ENCODE results near the gene TM6SF1.
"Not testable (repeated sequence)": the region's sequence is repeated elsewhere in the genome, so short reads cannot be mapped to it uniquely, and the experiment has no call there.

The TM6SF1 gene

DNA sequence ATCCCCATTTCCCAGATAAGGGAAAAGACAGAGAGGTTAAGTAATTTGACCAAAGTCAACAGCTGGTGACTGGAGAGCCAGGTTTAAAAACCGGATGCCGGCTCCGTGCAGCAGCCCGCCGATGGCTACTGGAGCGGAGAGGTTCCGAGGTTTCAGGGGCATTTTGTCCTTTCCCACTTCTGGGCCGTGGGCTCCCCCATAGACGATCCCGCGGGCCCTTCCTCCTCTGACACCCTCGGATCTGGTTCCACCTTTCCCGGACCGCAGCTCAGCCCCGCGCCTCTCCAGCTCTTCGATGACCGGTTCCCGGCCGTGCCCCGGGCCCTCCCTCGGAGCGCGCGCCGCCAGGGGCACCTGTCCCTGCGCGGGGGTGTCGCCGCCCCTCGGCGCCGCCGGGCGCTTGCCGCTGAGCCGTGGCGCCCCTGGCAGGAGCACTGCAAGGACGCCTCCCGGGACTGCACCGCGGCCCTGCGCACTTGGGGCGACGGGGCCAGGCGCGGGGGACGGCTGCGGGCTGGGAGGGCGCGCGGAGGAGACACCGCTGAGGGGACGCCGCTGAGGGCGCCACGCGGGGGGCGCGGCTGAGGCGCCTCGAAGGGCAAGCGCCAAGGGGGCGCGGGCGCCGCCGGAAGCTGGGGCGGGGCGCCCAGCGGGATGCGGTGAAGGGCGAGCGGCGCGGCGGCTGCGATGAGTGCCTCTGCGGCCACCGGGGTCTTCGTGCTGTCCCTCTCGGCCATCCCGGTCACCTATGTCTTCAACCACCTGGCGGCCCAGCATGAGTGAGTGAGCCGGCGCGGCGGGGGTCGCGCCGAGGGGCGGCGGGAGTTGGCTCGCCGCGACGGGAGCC is at the start of gene TM6SF1:
TM6SF1 (plus strand) TSS at position 652 of the 847 bp plus-strand sequence; CDS start at position 688, 36 bp downstream.
- DNase-seq (ENCODE audit: low read depth in 1 of 2, low spot score in 1 of 2), result no peak

DNA sequence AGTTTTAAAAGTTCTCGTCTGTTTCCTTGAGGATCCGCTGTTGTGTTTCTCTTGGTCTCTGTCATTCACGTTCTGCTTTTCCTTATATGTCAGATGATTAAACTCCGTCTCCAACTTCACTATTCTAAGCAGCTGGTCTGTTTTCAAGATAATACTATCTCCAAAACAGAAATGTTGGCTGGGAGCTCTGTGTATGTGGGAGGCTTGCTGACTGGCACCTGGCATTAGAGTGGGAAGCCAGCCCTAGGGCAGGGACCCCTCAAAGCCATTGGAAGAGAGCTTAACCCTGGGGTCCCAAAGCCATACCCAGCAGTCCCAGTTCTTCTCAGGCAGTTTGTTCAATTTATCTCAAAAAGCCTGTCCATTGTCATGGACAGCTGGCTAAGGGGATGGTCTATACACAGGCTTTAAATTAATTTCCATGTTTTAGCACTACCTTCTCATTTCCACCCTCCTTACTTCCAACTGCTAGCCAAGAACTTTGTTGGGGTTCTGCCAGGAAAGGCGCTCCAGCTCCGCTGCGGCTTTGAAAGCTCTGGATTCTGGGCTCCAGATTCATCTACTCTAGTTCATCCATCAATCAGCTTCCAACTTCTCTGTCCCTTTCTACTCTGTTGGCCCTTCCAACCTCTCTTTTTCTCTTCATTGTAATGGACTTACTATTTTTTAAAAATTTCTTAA is 49.6 kb upstream of the TM6SF1 start:
- DNase-seq (ENCODE audit: low read depth in 1 of 2, low spot score in 1 of 2), result no peak

DNA sequence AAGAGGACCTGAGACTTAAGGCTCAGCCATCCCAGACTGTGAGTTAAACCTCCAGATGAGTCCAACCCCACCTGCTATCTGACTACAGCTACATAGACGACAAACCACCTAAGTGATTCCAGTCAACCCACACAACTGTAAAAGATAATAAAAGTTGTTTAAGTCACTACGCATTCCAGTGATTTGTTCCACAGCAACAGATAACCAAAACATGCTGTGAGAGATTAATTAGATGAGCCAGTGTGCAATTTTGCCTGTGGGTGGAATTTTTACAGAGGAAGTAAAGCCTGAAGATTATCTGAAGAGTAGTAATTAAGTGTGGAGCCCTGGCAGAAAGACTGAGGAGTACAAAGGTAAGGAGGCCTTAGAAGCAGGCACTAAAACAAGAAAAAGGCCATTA is 45.8 kb upstream of the TM6SF1 start:
- DNase-seq (ENCODE audit: low read depth in 1 of 2, low spot score in 1 of 2), result no peak

GRCh38 chr15:83062768-83063180 is 44.7 kb upstream of the TM6SF1 start:
- DNase-seq (ENCODE audit: low read depth in 1 of 2, low spot score in 1 of 2), result no peak

- DNase-seq (ENCODE audit: low read depth in 1 of 2, low spot score in 1 of 2), result no peak
Measured at GRCh38 chr15:83063551-83063950, 43.9 kb upstream of the TM6SF1 start.

- DNase-seq (ENCODE audit: low read depth in 1 of 2, low spot score in 1 of 2), result no peak
Measured at GRCh38 chr15:83064859-83065258, 42.6 kb upstream of the TM6SF1 start.

DNA sequence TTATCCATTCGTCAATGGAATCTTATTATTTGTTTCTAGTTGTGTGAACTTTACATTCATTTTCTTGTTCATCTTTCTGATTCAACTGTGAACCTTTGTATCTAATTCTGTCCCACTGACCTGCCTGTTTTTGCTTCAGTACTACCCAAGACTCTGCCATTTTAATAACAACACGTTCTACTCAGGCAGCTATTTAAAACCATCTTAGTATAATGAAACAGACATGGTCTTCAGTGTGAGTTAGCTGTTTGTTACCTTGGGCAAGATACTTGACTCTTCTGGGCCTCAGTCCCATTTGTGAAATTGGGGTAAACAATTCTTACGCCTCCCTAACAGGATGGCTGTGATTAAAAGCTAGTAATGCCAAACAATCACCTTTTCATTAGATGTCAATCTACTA is 42.0 kb upstream of the TM6SF1 start:
- no peak for DNase-seq (ENCODE audit: low read depth in 1 of 2, low spot score in 1 of 2)

DNA sequence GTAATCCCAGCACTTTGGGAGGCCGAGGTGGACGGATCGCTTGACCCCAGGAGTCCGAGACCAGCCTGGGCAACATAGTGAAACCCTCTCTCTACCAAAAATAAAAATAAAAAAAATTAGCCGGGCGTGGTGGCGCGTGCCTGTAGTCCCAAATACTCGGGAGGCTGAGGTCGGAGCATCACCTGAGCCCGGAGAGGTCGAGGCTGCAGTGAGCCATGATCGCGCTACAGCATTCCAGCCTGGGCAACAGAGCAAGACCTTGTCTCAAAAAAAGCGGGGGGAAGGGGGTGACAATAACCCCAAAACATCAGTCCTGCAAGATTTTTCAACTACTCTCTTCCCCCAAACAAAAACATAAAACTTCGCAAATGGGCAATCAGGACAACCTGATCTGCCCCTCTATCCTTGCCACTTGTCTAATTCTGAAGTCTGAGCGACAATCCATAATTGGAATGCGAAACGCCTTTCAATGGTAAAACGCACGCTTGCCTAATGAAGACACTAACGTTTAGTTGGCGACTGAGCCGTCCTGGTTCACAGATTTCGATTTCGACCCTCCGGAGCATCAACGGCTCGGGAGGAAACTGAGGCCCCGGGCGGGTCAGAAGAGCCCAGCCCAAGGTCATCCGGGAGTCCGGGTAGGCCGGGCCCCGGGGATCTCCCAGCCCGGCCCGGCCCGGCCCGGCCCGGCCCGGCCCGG is 41.3 kb upstream of the TM6SF1 start:
- DNase-seq (ENCODE audit: low read depth in 1 of 2, low spot score in 1 of 2), result no peak

GRCh38 chr15:83066734-83067637 is 40.5 kb upstream of the TM6SF1 start, which contains the start of gene BTBD1:
BTBD1 (minus strand) TSS chr15:83067252; CDS start chr15:83067151, 101 bp downstream.
- DNase-seq (ENCODE audit: low read depth in 1 of 2, low spot score in 1 of 2), result peak; percentile 71 to 83

DNA sequence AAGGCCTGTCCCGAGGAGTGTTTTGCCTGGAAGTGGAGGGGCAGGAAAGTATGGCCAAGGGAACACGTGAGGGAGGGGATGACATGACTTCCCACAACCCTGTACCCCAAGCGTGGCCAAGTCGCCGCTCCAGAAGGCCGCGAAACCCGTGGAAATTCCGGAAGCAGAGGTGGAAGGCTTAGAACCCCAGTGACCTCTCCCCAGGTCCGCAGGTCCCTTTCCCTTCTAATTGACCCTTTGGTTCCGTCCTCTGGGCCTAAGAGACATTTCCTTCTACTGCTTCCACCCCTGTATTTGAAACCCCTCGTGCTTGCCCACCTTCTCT is 39.8 kb upstream of the TM6SF1 start:
- no peak for DNase-seq (ENCODE audit: low read depth in 1 of 2, low spot score in 1 of 2)

- DNase-seq (ENCODE audit: low read depth in 1 of 2, low spot score in 1 of 2), result no peak
Measured at GRCh38 chr15:83068054-83068453, 39.4 kb upstream of the TM6SF1 start.

- DNase-seq (ENCODE audit: low read depth in 1 of 2, low spot score in 1 of 2), result not testable (repeated sequence)
Measured at GRCh38 chr15:83069211-83069642, 38.2 kb upstream of the TM6SF1 start.

DNA sequence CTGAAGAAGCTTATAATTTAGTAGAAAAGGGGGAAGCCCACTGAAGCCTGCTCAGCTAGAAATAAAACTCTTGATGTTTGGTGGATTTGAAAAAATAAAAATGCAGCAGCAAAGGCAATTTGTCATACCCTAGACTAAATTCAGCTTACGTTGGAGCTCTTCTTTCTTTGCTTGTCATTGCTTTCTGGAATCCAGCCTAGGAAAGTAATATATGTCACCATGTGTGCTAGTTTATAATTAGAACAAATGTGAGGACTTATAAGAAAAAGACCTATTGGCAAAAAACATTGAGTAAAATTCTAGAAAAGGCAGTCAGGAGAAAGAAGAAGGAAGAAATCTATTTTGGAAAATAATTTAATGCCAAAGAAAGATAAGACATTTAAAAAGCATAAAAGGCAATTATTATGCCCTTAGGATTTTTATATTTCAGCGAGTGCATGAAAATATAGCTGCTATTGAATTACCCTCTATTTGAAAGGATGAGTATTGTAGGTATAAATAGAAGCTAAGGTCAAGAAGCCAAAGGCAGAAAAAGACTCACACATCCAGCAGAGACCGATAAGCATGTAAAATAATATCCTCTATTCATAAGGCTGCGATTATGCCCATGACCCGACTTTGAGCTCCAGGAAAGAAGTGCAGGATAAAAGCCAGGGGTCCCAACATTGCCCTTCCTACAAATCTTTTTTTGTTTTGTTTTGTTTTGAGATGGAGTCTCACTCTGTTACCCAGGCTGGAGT is 29.8 kb upstream of the TM6SF1 start:
- DNase-seq (ENCODE audit: low read depth in 1 of 2, low spot score in 1 of 2), result no peak

- no peak for DNase-seq (ENCODE audit: low read depth in 1 of 2, low spot score in 1 of 2)
Measured at GRCh38 chr15:83078712-83079111, 28.7 kb upstream of the TM6SF1 start.

DNA sequence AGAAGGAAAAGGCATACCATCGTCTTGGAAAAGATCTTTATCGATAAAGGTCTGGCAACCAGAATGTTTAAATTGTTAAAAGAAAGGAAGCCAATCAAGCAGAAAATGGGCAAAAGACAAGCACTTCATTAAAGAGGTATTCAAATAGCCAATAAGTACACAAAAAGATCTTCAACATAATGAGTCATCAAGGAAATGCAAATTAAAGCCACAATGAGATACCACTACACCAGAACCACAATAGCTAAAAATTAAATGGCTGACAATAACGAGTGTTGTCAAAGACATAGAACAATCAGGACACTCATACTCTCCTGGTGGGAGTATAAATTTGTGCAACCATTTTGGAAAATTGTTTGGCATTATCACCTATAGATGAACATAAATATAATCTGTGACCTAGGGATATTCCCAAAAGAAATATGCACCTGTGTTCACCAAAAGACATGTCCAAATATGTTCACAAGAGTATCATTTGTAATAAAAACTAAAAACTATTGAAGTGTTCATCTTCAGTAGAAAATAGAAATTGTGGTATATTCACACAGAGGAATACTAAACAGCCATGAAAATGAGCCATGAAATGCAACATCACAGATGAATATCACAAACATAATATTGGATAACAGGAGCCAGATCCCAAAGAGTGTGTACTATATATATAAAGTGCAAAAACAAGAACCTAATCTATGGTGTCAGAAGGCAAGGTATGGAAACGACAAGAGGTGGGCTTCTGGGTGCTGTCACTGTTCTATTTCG is 26.0 kb upstream of the TM6SF1 start:
- DNase-seq (ENCODE audit: low read depth in 1 of 2, low spot score in 1 of 2), result no peak

- no peak for DNase-seq (ENCODE audit: low read depth in 1 of 2, low spot score in 1 of 2)
Measured at GRCh38 chr15:83082730-83083386, 24.6 kb upstream of the TM6SF1 start.

DNA sequence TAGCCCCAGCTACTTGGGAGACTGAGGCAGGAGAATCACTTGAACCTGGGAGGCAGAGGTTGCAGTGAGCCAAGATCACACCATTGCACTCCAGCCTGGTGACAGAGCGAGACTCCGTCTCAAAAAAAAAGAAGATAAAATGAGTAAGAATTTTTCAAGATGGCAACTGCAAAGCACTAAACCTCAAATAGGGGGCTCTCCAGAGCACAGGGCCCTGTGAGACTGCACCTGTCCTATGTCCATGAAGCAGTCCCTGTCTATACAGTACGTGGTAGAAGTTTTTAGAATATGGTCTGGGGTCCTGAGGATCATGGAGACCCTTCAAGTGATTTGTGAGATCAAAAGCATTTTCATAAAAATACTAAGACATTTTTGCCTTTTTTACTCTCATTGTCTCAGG is 22.0 kb upstream of the TM6SF1 start:
- not testable (repeated sequence) for DNase-seq (ENCODE audit: low read depth in 1 of 2, low spot score in 1 of 2)

DNA sequence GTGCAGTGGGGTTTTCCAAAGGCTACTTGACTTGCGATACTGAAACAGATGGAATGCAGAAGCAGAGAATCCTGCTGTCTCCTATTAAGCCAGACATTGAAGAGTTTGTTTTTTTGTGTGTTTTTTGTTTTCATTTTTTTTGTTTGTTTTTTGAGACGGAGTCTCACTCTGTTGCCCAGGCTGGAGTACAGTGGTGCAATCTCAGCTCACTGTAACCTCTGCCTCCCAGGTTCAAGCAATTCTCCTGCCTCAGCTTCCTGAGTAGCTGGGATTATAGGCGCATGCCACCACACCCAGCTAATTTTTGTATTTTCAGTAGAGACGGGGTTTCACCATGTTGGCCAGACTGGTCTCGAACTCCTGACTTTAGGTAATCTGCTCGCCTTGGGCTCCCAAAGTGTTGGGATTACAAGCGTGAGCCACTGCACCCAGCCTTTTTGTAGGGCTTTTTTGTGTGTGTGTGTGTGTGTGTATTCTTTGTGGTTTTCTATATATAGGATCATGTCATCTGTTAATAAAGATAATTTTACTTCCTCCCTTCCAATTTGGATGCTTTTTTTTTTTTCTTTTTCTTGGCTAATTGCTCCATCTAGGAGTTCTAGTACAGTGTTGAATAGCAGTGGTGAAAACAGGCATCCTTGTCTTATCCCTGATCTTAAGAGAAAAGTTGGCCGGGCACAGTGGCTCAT is 21.4 kb upstream of the TM6SF1 start:
- not testable (repeated sequence) for DNase-seq (ENCODE audit: low read depth in 1 of 2, low spot score in 1 of 2)

All from activated CD4-positive, alpha-beta T cell treated with anti-CD3 and anti-CD28 coated beads, Interleukin-2, amount 50 U/mL, for 24 hours (primary cell).